Endometrial microvascular endothelial cells (primary cell): Measurements from ENCODE around the gene ZNF112. TPM values are rescaled to one million over a fixed set of nuclear protein-coding genes. Genes with fewer than 3 reads are reported as not detected.

Source experiments
- in situ Hi-C: cut with HindIII; loops from 2 replicates; pipeline ENCODE4 v1.10.0; 2017; ENCODE audit warnings: low sequenced_read_pairs, low pct_unique_long_range_greater_than_20kb; ENCODE audit errors: inconsistent ontology term
- total RNA-seq: library from RNA; depleted of rRNA; stranded (reverse); fragments of >200 nt; gene quantifications from one replicate; pipeline ENCODE4 v1.2.3, GENCODE V29; 2015; ENCODE audit errors: inconsistent ontology term

Gene ZNF112
- total RNA-seq, 1 donor from 2014 or later = 2.2 TPM

- in situ Hi-C loops = no loop called here
Measured at GRCh38 chr19:44303976-44304568, 52.4 kb downstream of the ZNF112 start.

GRCh38 chr19:44303320-44303719 is 53.2 kb downstream of the ZNF112 start:
- in situ Hi-C loops = no loop called here

GRCh38 chr19:44284968-44285367 is 71.5 kb downstream of the ZNF112 start:
- in situ Hi-C loops = no loop called here

- in situ Hi-C loops = no loop called here
Measured at GRCh38 chr19:44282846-44283245, 73.6 kb downstream of the ZNF112 start.

- in situ Hi-C loops = no loop called here
Measured at GRCh38 chr19:44280916-44281315, 75.6 kb downstream of the ZNF112 start.

GRCh38 chr19:44278181-44278690 is 78.2 kb downstream of the ZNF112 start:
- in situ Hi-C loops = no loop called here

- in situ Hi-C loops = no loop called here
Measured at GRCh38 chr19:44277331-44277730, 79.1 kb downstream of the ZNF112 start.

Other genes with a start within 250 kb of the ZNF112 start
- gene ZNF225, start 243.3 kb downstream of the ZNF112 start, total RNA-seq = 1.6 TPM
- 4.0 TPM for gene ZNF234, start 215.1 kb downstream of the ZNF112 start, total RNA-seq
- 26.7 TPM for gene ZNF226, start 191.6 kb downstream of the ZNF112 start, total RNA-seq
- 11.8 TPM for gene ZNF227, start 144.1 kb downstream of the ZNF112 start, total RNA-seq
- gene ZNF233, start 96.8 kb downstream of the ZNF112 start, total RNA-seq = 0.09 TPM
- 1.4 TPM for gene ZNF235, start 51.7 kb downstream of the ZNF112 start, total RNA-seq
- 2.1 TPM for gene ZNF285, start 44.9 kb upstream of the ZNF112 start, total RNA-seq
- gene ZNF229, start 91.8 kb upstream of the ZNF112 start, total RNA-seq = 3.9 TPM
- gene ZNF180, start 143.8 kb upstream of the ZNF112 start, total RNA-seq = 5.8 TPM
- not detected for gene CEACAM20, start 173.0 kb upstream of the ZNF112 start, total RNA-seq